Measurements from ENCODE around the gene PTPRN. TPM values are rescaled to one million over a fixed set of nuclear protein-coding genes. Genes with fewer than 3 reads are reported as not detected.

PTPRN gene
- total and polyA plus RNA-seq, 10 of the 15 experiments (the other 5 are each of a cell fraction or from before 2014, with no cell fraction given): 0.28 to 0.69 TPM; not detected in 8

- POLR2A ChIA-PET: interaction anchor here (5.6 to 7.0 kb wide), 2 partner anchors 31 to 107 kb away, joined by 34 to 160 read pairs; partner anchors contain the start of genes CNPPD1, TUBA4A and TUBA4B
- RAD21 ChIA-PET (ENCODE audit: unreplicated experiment): no interaction called here
- ATAC-seq (no peak), DNase-seq (ENCODE audit: low read depth, low spot score) (no peak), FAIRE-seq (no peak)
- WGBS (ENCODE audit: insufficient coverage, insufficient replicate concordance, low lambda C conversion rate, missing lambda C conversion rate): 87% methylated on average over 5 of the region's 5 CpGs
- intact Hi-C loops (cut with micrococcal nuclease; ENCODE audit: unreplicated experiment): no loop called here
- no peaks in the 10 kb centered on the region for H3K27me3 ChIP-seq (replicated peaks in 1 of 2; ENCODE audit: control insufficient read depth in 2 of 2, insufficient read depth in 2 of 2, low read length in 1 of 2)
- no peak overlapping the region for H3K4me2 ChIP-seq (ENCODE audit: control insufficient read depth, insufficient read depth)
- no peaks in the 10 kb centered on the region for H4K20me1 ChIP-seq (ENCODE audit: control insufficient read depth, insufficient read depth)
- in situ Hi-C loops (cut with MboI): no loop called here
- SMC1A ChIA-PET (ENCODE audit: uncharacterized antibody, unreplicated experiment): interaction anchor here (0.7 to 8.8 kb wide), 2 partner anchors 11 to 53 kb away, joined by 3 to 96 read pairs; partner anchors contain the start of genes ANKZF1 and ATG9A
- no peak overlapping the region for H3K4me3 ChIP-seq
- H3K9me3 ChIP-seq (replicated peaks; ENCODE audit: control insufficient read depth, insufficient read depth, low read length): no peaks in the 10 kb centered on the region
- no peak overlapping the region for H2AFZ ChIP-seq (ENCODE audit: control insufficient read depth, low read depth, low read length)
- no peak for TF ChIP-seq USF2 (IDR thresholded peaks at IDR 0.05; ENCODE audit: borderline replicate concordance, low read depth, low read length)
- no peak for TF ChIP-seq FOXM1 (IDR thresholded peaks at IDR 0.05; ENCODE audit: low read depth, low read length)
- no peak for TF ChIP-seq MTA2 (IDR thresholded peaks at IDR 0.05; ENCODE audit: low read depth)
- TF ChIP-seq, protein P1, sequence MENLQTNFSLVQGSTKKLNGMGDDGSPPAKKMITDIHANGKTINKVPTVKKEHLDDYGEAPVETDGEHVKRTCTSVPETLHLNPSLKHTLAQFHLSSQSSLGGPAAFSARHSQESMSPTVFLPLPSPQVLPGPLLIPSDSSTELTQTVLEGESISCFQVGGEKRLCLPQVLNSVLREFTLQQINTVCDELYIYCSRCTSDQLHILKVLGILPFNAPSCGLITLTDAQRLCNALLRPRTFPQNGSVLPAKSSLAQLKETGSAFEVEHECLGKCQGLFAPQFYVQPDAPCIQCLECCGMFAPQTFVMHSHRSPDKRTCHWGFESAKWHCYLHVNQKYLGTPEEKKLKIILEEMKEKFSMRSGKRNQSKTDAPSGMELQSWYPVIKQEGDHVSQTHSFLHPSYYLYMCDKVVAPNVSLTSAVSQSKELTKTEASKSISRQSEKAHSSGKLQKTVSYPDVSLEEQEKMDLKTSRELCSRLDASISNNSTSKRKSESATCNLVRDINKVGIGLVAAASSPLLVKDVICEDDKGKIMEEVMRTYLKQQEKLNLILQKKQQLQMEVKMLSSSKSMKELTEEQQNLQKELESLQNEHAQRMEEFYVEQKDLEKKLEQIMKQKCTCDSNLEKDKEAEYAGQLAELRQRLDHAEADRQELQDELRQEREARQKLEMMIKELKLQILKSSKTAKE (IDR thresholded peaks at IDR 0.05; ENCODE audit: low read depth, poor library complexity, severe bottlenecking): no peak
- TF ChIP-seq, protein P2, sequence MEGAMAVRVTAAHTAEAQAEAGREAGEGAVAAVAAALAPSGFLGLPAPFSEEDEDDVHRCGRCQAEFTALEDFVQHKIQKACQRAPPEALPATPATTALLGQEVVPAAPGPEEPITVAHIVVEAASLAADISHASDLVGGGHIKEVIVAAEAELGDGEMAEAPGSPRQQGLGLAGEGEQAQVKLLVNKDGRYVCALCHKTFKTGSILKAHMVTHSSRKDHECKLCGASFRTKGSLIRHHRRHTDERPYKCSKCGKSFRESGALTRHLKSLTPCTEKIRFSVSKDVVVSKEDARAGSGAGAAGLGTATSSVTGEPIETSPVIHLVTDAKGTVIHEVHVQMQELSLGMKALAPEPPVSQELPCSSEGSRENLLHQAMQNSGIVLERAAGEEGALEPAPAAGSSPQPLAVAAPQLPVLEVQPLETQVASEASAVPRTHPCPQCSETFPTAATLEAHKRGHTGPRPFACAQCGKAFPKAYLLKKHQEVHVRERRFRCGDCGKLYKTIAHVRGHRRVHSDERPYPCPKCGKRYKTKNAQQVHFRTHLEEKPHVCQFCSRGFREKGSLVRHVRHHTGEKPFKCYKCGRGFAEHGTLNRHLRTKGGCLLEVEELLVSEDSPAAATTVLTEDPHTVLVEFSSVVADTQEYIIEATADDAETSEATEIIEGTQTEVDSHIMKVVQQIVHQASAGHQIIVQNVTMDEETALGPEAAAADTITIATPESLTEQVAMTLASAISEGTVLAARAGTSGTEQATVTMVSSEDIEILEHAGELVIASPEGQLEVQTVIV (IDR thresholded peaks at IDR 0.05; ENCODE audit: borderline replicate concordance, partially characterized antibody): no peak
- no peak for TF ChIP-seq FOS (IDR thresholded peaks at IDR 0.05; ENCODE audit: borderline replicate concordance, extremely low read depth, insufficient read length)
- no peak for TF ChIP-seq NBN (IDR thresholded peaks at IDR 0.05)
- no peak for TF ChIP-seq ZSCAN29 (IDR thresholded peaks at IDR 0.05)
- TF ChIP-seq CBX3 (IDR thresholded peaks at IDR 0.05; ENCODE audit: borderline replicate concordance, low read depth): no peak
- TF ChIP-seq NFYB (IDR thresholded peaks at IDR 0.05; ENCODE audit: insufficient read depth, low read depth, low read length): no peak
- no peak for TF ChIP-seq NFXL1 (IDR thresholded peaks at IDR 0.05; ENCODE audit: borderline replicate concordance)
- no peak for TF ChIP-seq EZH2 (IDR thresholded peaks at IDR 0.05; ENCODE audit: borderline replicate concordance, control insufficient read depth, low read depth, low read length)
- TF ChIP-seq SP1 (IDR thresholded peaks at IDR 0.05; ENCODE audit: low read depth, low read length): no peak
- TF ChIP-seq CREB1 (IDR thresholded peaks at IDR 0.05; ENCODE audit: low read depth): no peak
- TF ChIP-seq EP300 (IDR thresholded peaks at IDR 0.05; ENCODE audit: borderline replicate concordance in 1 of 2, control insufficient read depth in 1 of 2, low read depth in 2 of 2, low read length in 2 of 2): no peak
- no peaks in the 10 kb centered on the region; a peak in 1 of 4 replicates for H3K36me3 ChIP-seq (ENCODE audit: control insufficient read depth in 2 of 2, insufficient read depth in 2 of 2, low read length in 1 of 2)
- H3K27ac ChIP-seq (ENCODE audit: control insufficient read depth, insufficient read depth): no peak overlapping the region
- peaks cover 26% of the 10 kb centered on the region for H3K4me1 ChIP-seq (ENCODE audit: control insufficient read depth, insufficient read depth, low read length)
- CTCF ChIA-PET: interaction anchor here (2.6 to 13.5 kb wide), 2 partner anchors 11 to 123 kb away, joined by 6 to 257 read pairs; no protein-coding TSS in a partner anchor
- BruUV-seq (replicated peaks): no TSS peak
- H3K9ac ChIP-seq (ENCODE audit: control insufficient read depth, insufficient read depth, low read length): no peak overlapping the region
- peaks cover 6% of the 10 kb centered on the region for H3K79me2 ChIP-seq (ENCODE audit: control insufficient read depth, insufficient read depth, low read length)
Measured at GRCh38 chr2:219282375-219282774, 26.8 kb downstream of the PTPRN start.

Measured in GM12878 (cell line).